C4-2B (cell line): Measurements from ENCODE around the gene NFIA.

Experiments
- CTCF ChIP-seq: fragments of 450-650 bp; conservative IDR thresholded peaks from 2 replicates; pipeline ENCODE4 v1.5.1; 2017; ENCODE audit warnings: mild to moderate bottlenecking
- ZFX ChIP-seq: fragments of 450-650 bp; IDR thresholded peaks from 2 replicates; pipeline ENCODE4 v1.6.1; 2017

- TF ChIP-seq CTCF: peak; percentile 92
- no peak for TF ChIP-seq ZFX
Observed at GRCh38 chr1:61453111-61453961, 371.0 kb downstream of the NFIA start.
